ENCODE measurements around the gene CAV3. TPM values are rescaled to one million over a fixed set of nuclear protein-coding genes. Genes with fewer than 3 reads are reported as not detected.
A peak's percentile ranks its signal among the peaks of the same experiment; 100 is the strongest.

The CAV3 gene
- total RNA-seq, 1 experiment from 2014 or later: not detected

DNA sequence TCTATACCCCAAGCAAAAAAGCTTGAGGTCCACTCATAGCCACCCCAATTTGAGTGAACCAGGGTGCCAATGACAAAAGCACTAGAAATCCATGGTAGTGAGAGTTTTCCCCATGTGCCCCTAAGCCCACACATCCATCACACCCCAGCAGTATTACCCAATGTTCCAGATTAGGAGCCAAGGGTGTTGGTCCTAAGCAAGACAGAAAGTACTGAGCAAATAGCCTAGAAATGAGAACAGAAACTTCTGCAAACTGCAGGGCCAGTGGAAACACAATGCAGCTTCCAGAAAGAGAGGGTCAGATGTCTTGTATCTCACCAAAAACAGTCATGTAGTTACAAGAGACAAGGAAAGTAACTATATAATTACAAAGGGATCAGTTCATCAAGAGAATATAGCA, 46.7 kb downstream of the CAV3 start:
- CTCF ChIA-PET: interaction anchor here (3.3 kb wide), 1 partner anchor 11 kb away, joined by 30 read pairs; the partner anchor contains the start of gene OXTR
- no peak for DNase-seq (ENCODE audit: unreplicated experiment)
- TF ChIP-seq, protein P1, sequence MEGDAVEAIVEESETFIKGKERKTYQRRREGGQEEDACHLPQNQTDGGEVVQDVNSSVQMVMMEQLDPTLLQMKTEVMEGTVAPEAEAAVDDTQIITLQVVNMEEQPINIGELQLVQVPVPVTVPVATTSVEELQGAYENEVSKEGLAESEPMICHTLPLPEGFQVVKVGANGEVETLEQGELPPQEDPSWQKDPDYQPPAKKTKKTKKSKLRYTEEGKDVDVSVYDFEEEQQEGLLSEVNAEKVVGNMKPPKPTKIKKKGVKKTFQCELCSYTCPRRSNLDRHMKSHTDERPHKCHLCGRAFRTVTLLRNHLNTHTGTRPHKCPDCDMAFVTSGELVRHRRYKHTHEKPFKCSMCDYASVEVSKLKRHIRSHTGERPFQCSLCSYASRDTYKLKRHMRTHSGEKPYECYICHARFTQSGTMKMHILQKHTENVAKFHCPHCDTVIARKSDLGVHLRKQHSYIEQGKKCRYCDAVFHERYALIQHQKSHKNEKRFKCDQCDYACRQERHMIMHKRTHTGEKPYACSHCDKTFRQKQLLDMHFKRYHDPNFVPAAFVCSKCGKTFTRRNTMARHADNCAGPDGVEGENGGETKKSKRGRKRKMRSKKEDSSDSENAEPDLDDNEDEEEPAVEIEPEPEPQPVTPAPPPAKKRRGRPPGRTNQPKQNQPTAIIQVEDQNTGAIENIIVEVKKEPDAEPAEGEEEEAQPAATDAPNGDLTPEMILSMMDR (IDR thresholded peaks at IDR 0.05; ENCODE audit: unreplicated experiment): no peak
- Mint-ChIP-seq H3K27me3 (ENCODE audit: insufficient read depth, unreplicated experiment) (no peaks in the 10 kb centered on the region), H3K4me3 (ENCODE audit: unreplicated experiment) (no peak overlapping the region), H3K4me1 (ENCODE audit: insufficient read depth, unreplicated experiment) (peaks cover 6% of the 10 kb centered on the region), H3K9me3 (ENCODE audit: unreplicated experiment) (no peaks in the 10 kb centered on the region), H3K27ac (ENCODE audit: low read depth, unreplicated experiment) (no peak overlapping the region), H3K36me3 (ENCODE audit: insufficient read depth, unreplicated experiment) (no peaks in the 10 kb centered on the region)
- POLR2A ChIA-PET: interaction anchor here (0.6 kb wide), 1 partner anchor 1528 kb away, joined by 6 read pairs; no protein-coding TSS in a partner anchor
- no TSS peak for BruUV-seq (replicated peaks)
- intact Hi-C loops (cut with micrococcal nuclease): no loop called here

DNA sequence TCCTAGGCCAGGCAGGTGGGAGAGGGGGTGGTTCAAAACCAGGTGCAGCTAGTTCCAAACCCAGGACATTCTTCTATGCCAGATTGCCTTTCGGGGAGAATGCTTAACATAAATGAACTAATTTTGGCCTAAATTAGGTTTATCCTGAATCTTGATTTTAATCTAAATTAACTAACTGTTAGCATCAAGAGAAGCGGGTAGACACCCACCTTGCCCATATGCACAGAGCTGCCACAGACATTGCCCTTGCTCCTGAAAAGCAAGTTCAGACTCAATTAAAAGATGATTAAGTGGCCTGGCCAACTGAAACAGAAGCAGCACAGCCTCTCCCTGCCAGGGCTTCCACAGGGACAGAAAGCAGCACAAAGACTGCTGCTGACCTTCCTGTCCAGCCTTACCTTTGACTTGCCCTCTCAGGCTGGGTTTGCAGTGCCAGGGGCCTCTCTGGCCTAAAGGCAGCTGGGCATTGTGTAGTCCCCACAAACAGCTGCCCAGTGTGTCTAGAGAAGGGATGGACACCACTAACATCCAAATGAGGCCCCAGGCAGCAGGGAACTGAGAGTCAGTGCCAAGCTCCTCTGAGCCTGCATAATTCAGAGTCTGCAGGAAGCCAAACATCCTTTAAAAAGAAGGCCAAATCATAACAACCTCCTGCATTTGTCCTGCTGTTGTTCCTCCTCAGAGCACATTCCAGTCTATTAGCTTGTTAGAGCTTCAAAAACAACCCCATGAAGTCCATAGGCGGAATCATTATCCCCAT, 51.3 kb downstream of the CAV3 start:
- Mint-ChIP-seq H3K36me3 (ENCODE audit: insufficient read depth, unreplicated experiment) (no peaks in the 10 kb centered on the region), H3K4me3 (ENCODE audit: unreplicated experiment) (no peak overlapping the region), H3K27me3 (ENCODE audit: insufficient read depth, unreplicated experiment) (no peaks in the 10 kb centered on the region), H3K4me1 (ENCODE audit: insufficient read depth, unreplicated experiment) (no peaks in the 10 kb centered on the region), H3K27ac (ENCODE audit: low read depth, unreplicated experiment) (no peak overlapping the region), H3K9me3 (ENCODE audit: unreplicated experiment) (no peaks in the 10 kb centered on the region)
- BruUV-seq (replicated peaks): no TSS peak
- intact Hi-C loops (cut with micrococcal nuclease): no loop called here
- TF ChIP-seq, protein P1 (IDR thresholded peaks at IDR 0.05; ENCODE audit: unreplicated experiment): no peak
- no peak for DNase-seq (ENCODE audit: unreplicated experiment)
- ChIA-PET POLR2A (no interaction called here), CTCF (interaction anchor here (1.1 kb wide), 1 partner anchor 15 kb away, joined by 10 read pairs; the partner anchor contains the start of gene OXTR)

DNA sequence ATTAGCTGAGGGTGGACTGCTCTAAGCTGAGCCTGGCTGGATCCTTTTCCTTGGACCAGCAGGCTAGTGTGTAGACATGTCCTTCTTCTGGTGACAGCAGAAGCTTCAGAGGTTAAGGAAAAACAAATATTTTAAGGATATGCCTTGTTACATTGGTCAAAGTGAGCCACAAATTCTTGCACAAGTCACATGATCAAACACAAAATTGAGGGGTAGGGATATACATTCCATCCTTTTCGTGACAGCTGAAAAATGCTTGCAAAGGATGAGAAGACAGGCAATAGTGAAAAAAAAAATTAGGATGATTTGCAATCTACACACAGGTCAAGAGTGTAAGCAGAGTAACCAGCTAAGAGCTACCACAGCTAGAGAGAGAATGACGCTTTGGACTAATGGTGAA, 56.9 kb downstream of the CAV3 start:
- Mint-ChIP-seq H3K4me1 (ENCODE audit: insufficient read depth, unreplicated experiment) (no peaks in the 10 kb centered on the region), H3K36me3 (ENCODE audit: insufficient read depth, unreplicated experiment) (no peaks in the 10 kb centered on the region), H3K4me3 (ENCODE audit: unreplicated experiment) (no peak overlapping the region), H3K27me3 (ENCODE audit: insufficient read depth, unreplicated experiment) (no peaks in the 10 kb centered on the region), H3K9me3 (ENCODE audit: unreplicated experiment) (no peaks in the 10 kb centered on the region), H3K27ac (ENCODE audit: low read depth, unreplicated experiment) (no peak overlapping the region)
- POLR2A ChIA-PET: interaction anchor here (0.6 kb wide), 1 partner anchor 842 kb away, joined by 3 read pairs; no protein-coding TSS in a partner anchor
- TF ChIP-seq, protein P1 (IDR thresholded peaks at IDR 0.05; ENCODE audit: unreplicated experiment): no peak
- intact Hi-C loops (cut with micrococcal nuclease): no loop called here
- DNase-seq (ENCODE audit: unreplicated experiment): no peak
- no TSS peak for BruUV-seq (replicated peaks)
- CTCF ChIA-PET: interaction anchor here (0.7 kb wide), 2 partner anchors 292 to 466 kb away, joined by 3 read pairs; no protein-coding TSS in a partner anchor

DNA sequence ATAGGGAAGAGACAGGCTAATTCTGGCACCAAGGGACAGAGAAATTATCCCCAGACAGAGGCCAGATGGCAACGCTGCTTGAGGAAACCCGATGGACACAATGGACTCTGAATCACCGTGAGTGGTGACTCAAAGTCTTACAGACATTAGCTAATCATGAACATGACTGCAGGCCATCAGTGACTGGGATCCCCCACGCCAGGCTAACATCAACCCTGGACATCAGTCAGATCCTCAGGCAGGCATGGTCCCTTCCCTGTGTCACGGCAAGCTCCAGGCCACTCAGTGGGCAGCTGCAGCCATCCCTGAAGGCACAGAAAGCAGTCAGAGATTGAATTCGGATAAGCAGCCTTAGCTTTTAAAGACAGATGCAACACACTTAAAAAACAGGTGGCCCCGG, 59.6 kb downstream of the CAV3 start:
- Mint-ChIP-seq H3K36me3 (ENCODE audit: insufficient read depth, unreplicated experiment) (no peaks in the 10 kb centered on the region), H3K27ac (ENCODE audit: low read depth, unreplicated experiment) (no peak overlapping the region), H3K27me3 (ENCODE audit: insufficient read depth, unreplicated experiment) (no peaks in the 10 kb centered on the region), H3K9me3 (ENCODE audit: unreplicated experiment) (no peaks in the 10 kb centered on the region), H3K4me1 (ENCODE audit: insufficient read depth, unreplicated experiment) (no peaks in the 10 kb centered on the region), H3K4me3 (ENCODE audit: unreplicated experiment) (no peak overlapping the region)
- ChIA-PET POLR2A (interaction anchor here (0.8 kb wide), 1 partner anchor 9 kb away, joined by 4 read pairs; no protein-coding TSS in a partner anchor), CTCF (interaction anchor here (0.6 kb wide), 1 partner anchor 25 kb away, joined by 3 read pairs; no protein-coding TSS in a partner anchor)
- DNase-seq (ENCODE audit: unreplicated experiment): peak; percentile 68
- intact Hi-C loops (cut with micrococcal nuclease): no loop called here
- no TSS peak for BruUV-seq (replicated peaks)
- TF ChIP-seq, protein P1 (IDR thresholded peaks at IDR 0.05; ENCODE audit: unreplicated experiment): no peak
